Stomach (tissue), 9 donors: ENCODE data around the gene MGAM2. TPM values are rescaled to one million over a fixed set of nuclear protein-coding genes. Genes with fewer than 3 reads are reported as not detected.

Source experiments
- DNase-seq, 2 donors: peaks; one replicate each; pipeline versions ENCODE4 v3.0.0 to v3.0.0-alpha.2; 2013 to 2019
- H3K27ac ChIP-seq, 5 donors: fragments of 200-600 bp in 4 of 5; sonication (generic) in 4 of 5; one replicate each; pipeline ENCODE4 v1.5.1; 2013 to 2019; ENCODE audit warnings: mild to moderate bottlenecking in 1 of 5, moderate library complexity in 1 of 5
- H3K27me3 ChIP-seq, 3 donors: fragments of 200-600 bp; sonication (generic); one replicate each; pipeline ENCODE4 v1.5.1; 2017 to 2019; ENCODE audit warnings: mixed run types in 1 of 3
- H3K36me3 ChIP-seq, 4 donors: fragments of 200-600 bp; sonication (generic); 1 replicate in 3 of 4; 2 replicates in 1 of 4; pipeline ENCODE4 v1.5.1; 2016 to 2019
- H3K4me1 ChIP-seq, 4 donors: fragments of 200-600 bp; sonication (generic); one replicate each; pipeline ENCODE4 v1.5.1; 2016 to 2019
- H3K4me3 ChIP-seq, 4 donors: fragments of 200-600 bp; sonication (generic) in 3 of 4; one replicate each; pipeline ENCODE4 v1.5.1; 2016 to 2019; ENCODE audit warnings: mild to moderate bottlenecking in 1 of 4
- H3K9me3 ChIP-seq, 4 donors: fragments of 200-600 bp; sonication (generic); one replicate each; pipeline ENCODE4 v1.5.1; 2016 to 2019
- CTCF ChIP-seq, 7 experiments: fragments of 450-650 bp in 4 of 7; fragments of 200-600 bp in 3 of 7; sonication (generic) in 3 of 7; IDR thresholded peaks; one replicate each; pipeline ENCODE4 v1.5.1; 2016 to 2019; ENCODE audit warnings: antibody characterized with exemption in 7 of 7, control low read depth in 2 of 7, mild to moderate bottlenecking in 1 of 7
- EP300 ChIP-seq: sonication (generic); formaldehyde crosslinking; IDR thresholded peaks from one replicate; pipeline ENCODE4 v1.6.1; 2017; ENCODE audit warnings: antibody characterized with exemption
- POLR2A ChIP-seq, 4 donors: fragments of 450-650 bp; IDR thresholded peaks; one replicate each; pipeline ENCODE4 v1.6.1; 2016; ENCODE audit warnings: antibody characterized with exemption in 4 of 4, control low read depth in 2 of 4, mild to moderate bottlenecking in 1 of 4, moderate library complexity in 1 of 4
- POLR2AphosphoS5 ChIP-seq, 3 donors: sonication (generic); formaldehyde crosslinking; IDR thresholded peaks; one replicate each; pipeline ENCODE4 v1.6.1; 2016; ENCODE audit warnings: antibody characterized with exemption in 3 of 3
- WGBS, 5 donors: extraction: QIAGEN DNeasy Blood & Tissue Kit in 3 of 5; methylation state at CpG; one replicate each; pipeline versions ENCODE4 v1.1.5 to v1.1.7; 2013 to 2018; 5-methylcytosine and 5-hydroxymethylcytosine counted together
- intact Hi-C: fragments of 100-400 bp; cut with DNase I; formaldehyde crosslinking; loops from one replicate; pipeline ENCODE4 v1.15.1; 2023; ENCODE audit warnings: low total_unique reads
- polyA plus RNA-seq, 3 donors: library from polyadenylated mRNA; stranded (reverse); fragments of 200-250 nt; gene quantifications; one replicate each; pipeline ENCODE4 v1.2.3, GENCODE V29; 2013
- total RNA-seq, 5 donors: library from RNA; depleted of rRNA; stranded (reverse); fragments of >200 nt; gene quantifications; one replicate each; pipeline versions ENCODE4 v1.1.0 to v1.2.3, GENCODE V29; 2014 to 2016
- donor health status: healthy with polysubstance abuse.
- donor health status: Bipolar disorder and iron deficiency.
- donor health status: healthy.

MGAM2 gene
- total and polyA plus RNA-seq, 8 donors: 0.05 to 2.9 (median 1.1) TPM; not detected in 3

GRCh38 chr7:142133731-142134148 is 22.2 kb downstream of the MGAM2 start:
- Histone ChIP-seq H3K4me3 (no peak overlapping the region), H3K27me3 (peaks cover 0 to 2% (median 0%) of the 10 kb centered on the region in 3 donors), H3K36me3 (no peaks in the 10 kb centered on the region), H3K27ac (no peak overlapping the region), H3K4me1 (no peaks in the 10 kb centered on the region), H3K9me3 (no peaks in the 10 kb centered on the region)
- TF ChIP-seq POLR2AphosphoS5 (IDR thresholded peaks at IDR 0.05) (no peak), EP300 (no peak), CTCF (IDR thresholded peaks at IDR 0.05) (no peak), POLR2A (IDR thresholded peaks at IDR 0.05) (no peak)
- 93 to 99% (median 95%) methylated on average over 8 of the region's 8 CpGs for WGBS, 5 donors
- DNase-seq: no peak
- intact Hi-C loops: no loop called here

- peak in 1 of 2 donors; percentile 44 for DNase-seq
- 28 to 49% (median 32%) methylated on average over 3 of the region's 3 CpGs for WGBS, 5 donors
- TF ChIP-seq POLR2AphosphoS5 (IDR thresholded peaks at IDR 0.05): peak in 1 of 3 donors; percentile 19
- no peak for TF ChIP-seq EP300
Observed at GRCh38 chr7:142134909-142135308, 23.4 kb downstream of the MGAM2 start.

GRCh38 chr7:142138996-142139395 is 27.5 kb downstream of the MGAM2 start:
- Histone ChIP-seq H3K4me1 (peaks cover 0 to 21% (median 13%) of the 10 kb centered on the region in 4 donors), H3K27me3 (no peaks in the 10 kb centered on the region), H3K9me3 (no peaks in the 10 kb centered on the region), H3K4me3 (no peak overlapping the region), H3K27ac (peak overlapping the region in 1 of 5 donors; percentile 17), H3K36me3 (no peaks in the 10 kb centered on the region)
- intact Hi-C loops: no loop called here
- WGBS, 5 donors: 77 to 93% (median 91%) methylated on average over 2 of the region's 2 CpGs
- no peak for DNase-seq
- TF ChIP-seq POLR2AphosphoS5 (IDR thresholded peaks at IDR 0.05) (no peak), EP300 (no peak), CTCF (IDR thresholded peaks at IDR 0.05) (no peak), POLR2A (IDR thresholded peaks at IDR 0.05) (no peak)

More at GRCh38 chr7:142134909-142135308, 23.4 kb downstream of the MGAM2 start:
- Histone ChIP-seq H3K36me3 (no peaks in the 10 kb centered on the region), H3K4me3 (no peak overlapping the region), H3K9me3 (no peaks in the 10 kb centered on the region), H3K4me1 (peaks cover 0 to 9% (median 5%) of the 10 kb centered on the region in 4 donors), H3K27me3 (no peaks in the 10 kb centered on the region), H3K27ac (no peak overlapping the region)
- intact Hi-C loops: no loop called here

- no peaks in the 10 kb centered on the region for H3K27me3 ChIP-seq
- TF ChIP-seq EP300: no peak
- no peak for TF ChIP-seq CTCF (IDR thresholded peaks at IDR 0.05)
- TF ChIP-seq POLR2AphosphoS5 (IDR thresholded peaks at IDR 0.05): no peak
- TF ChIP-seq POLR2A (IDR thresholded peaks at IDR 0.05): no peak
- no peaks in the 10 kb centered on the region for H3K9me3 ChIP-seq
- H3K4me1 ChIP-seq: peaks cover 0 to 21% (median 13%) of the 10 kb centered on the region in 4 donors
- H3K4me3 ChIP-seq: no peak overlapping the region
- WGBS, 5 donors: 42 to 50% (median 47%) methylated on average over 6 of the region's 6 CpGs
- intact Hi-C loops: no loop called here
- DNase-seq: peak in 1 of 2 donors; percentile 20
- no peaks in the 10 kb centered on the region for H3K36me3 ChIP-seq
- H3K27ac ChIP-seq: peak overlapping the region in 3 of 5 donors; percentile 27 to 57 (median 52)
Observed at GRCh38 chr7:142139597-142140400, 28.3 kb downstream of the MGAM2 start.
